ENCODE data around the gene UNC45A.
"Not testable (repeated sequence)": the region's sequence is repeated elsewhere in the genome, so short reads cannot be mapped to it uniquely, and the experiment has no call there.

DNA sequence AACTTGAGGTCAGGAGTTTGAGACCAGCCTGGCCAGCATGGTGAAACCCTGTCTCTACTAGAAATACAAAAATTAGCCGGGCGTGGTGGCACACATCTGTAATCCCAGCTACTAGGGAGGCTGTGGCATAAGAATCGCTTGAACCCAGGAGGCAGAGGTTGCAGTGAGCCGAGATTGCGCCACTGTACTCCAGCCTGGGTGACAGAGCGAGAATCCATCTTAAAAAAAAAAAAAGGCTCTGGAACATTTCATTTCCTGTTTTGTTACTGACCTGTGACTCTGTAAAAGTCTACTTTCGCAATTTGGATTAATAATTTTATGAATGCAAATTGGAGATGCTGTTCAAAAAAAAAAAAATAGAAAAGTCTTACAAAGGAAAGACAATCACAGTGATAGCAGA lies 7.0 kb upstream of the UNC45A start:
- not testable (repeated sequence) for TF ChIP-seq EZH2phosphoT487 (IDR thresholded peaks at IDR 0.05; ENCODE audit: insufficient read depth, low read depth); EZH2 (IDR thresholded peaks at IDR 0.05; ENCODE audit: insufficient read depth, poor library complexity, severe bottlenecking)
